DLD1 (cell line): ENCODE measurements around the gene FILIP1L.
"Not testable (repeated sequence)": the region's sequence is repeated elsewhere in the genome, so short reads cannot be mapped to it uniquely, and the experiment has no call there.

Experiments used
- in situ Hi-C: cut with HindIII; loops from 2 replicates; pipeline ENCODE4 v1.10.0; 2017; ENCODE audit warnings: low sequenced_read_pairs

Gene FILIP1L

DNA sequence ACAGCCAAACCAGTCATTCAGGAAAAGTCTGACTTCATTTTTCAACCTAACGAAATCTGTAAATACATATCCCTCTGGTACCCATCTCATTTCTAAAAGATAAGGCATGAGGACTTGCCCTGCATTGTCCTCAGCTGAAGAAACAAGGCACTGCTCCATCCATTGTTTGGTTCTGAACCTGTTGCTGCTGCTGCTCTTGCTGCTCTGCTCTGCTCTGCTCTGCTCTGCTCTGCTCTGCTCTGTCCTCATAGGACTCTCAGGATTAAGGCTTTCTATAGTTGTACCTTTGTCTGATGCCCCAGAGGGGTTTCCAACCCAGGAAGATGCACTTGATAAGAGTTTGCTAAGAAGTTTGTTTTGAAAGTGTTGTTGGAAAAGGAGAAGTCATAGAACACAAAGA is 258.4 kb downstream of the FILIP1L start:
- in situ Hi-C loops: no loop called here

DNA sequence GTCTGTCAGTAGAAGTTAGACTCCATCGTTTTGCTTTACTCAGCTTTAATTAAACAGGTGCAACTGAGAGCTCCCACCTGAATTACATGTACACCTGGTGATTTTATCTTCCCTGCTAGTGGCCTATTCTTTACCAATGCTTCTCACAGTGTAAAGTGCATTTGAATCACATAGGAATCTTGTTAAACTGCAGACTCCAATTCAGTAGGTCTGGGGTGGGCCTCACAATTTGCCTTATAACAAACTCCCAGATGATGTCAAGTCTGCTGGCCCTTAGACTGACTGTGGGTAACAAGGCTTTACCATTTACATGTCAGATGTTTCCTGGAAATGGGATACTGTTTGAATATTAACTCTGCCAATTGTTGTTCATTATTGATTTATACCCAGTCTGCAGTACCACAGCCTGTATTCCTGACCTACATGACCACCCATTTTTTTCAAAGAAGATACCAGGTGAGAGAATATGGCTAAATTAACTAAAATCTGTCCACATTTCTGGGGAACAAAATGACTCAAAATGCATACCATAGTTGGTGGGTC is 259.5 kb downstream of the FILIP1L start:
- in situ Hi-C loops: no loop called here

DNA sequence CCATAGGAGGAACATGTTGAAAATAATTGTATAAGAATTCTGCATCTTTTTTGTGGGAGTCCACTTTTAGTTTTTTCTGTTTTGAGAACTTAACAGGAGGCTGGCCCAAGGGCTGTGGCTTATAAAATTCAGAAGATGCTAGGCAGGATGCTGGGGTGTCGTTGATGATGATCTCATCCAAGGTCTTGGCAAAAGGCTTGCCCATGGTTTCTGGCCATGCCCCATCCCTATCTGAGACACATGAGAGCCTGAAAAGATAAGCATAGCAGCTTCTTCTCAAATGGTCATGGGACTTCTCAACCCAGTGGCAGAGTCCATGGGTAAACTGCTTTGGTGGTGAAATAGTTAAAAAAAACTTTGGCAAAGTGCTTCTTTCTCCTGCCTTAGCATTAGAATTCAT is 261.4 kb downstream of the FILIP1L start:
- in situ Hi-C loops: no loop called here

DNA sequence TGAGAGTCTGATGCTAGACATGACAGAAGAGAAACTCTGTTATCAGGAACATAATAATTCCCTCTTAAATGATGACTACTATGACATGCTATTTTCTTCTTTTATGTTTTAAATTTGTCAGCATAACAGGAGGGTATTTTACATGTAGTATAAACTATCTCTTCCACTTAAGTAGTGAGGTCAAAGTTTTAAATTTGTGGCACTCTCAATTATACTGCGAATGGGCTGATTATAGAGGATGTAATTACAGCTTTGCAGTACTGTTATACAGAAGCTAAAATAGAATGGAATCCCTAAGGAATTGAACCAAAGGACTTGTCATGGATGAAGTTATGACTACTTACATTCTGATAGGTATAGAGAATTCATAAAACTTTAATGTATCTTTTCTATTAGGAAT is 262.3 kb downstream of the FILIP1L start:
- in situ Hi-C loops: no loop called here

DNA sequence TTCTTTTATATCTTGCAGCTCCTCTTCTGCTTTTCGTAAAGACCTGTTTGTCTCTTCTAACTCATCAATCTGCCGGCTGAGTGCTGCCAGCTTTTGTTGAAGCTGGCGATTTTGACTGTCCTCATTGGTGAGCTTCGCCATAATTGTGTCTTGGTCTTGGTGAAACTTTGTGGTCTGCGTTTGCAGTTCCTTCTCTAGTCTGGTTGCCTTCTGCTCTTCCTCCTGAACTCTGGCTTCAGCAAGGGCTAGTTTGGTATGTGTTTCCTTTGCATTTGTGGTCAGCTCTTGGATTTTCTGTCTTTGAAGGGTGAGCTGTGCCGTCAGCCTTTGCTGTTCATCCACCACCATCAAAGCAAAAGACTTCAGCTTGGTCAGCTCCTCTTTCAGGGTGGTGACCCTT is 263.7 kb downstream of the FILIP1L start:
- in situ Hi-C loops: no loop called here

DNA sequence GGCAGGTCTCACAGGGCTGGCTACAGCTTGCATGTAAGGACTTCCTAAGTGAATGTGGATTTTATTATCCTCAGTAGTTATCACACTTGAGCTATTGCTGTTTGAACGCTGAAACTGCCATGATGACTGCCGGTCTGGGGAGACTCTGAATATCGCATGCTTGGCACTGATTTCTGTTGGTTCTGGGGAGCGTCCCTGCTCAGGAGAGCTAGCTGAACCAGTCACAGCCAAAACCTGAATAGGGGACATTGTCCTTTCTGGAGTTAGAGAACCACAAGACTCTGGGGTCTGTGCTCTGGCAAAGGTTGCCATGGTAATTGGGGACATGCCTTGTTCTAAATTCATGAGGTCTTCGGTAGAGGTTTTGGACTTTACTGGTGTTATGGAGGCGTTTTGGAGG is 265.9 kb downstream of the FILIP1L start:
- in situ Hi-C loops: no loop called here

DNA sequence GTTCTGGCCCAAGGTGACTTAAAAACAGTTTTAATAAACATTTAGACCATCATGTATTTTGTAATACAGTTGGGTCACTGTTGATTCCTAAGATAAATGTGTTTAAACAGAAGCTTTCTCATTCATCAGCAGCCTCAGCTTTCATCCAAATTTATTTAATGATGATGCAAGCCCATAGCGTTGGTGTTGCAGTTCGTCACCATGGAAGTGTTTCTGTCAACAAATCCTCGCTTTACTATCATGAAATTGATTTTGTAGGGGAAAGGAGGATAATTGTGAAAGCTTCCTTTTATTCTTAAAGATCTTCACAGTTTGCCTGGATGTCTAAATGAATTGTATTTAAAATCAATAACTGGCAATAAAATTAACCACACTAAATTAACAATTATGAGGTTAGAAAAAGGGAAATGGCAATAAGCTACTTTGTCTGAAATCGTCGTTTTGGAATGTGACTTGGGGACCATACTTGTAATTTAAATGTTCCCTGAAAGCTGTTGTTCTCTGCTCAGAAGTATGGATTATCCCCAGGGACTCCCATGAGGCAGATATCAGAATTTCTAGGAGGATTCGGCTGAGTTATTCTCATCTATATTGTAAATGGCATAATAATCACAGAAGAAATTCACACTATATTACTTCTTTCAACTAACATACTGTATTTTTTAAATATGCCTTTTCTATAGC is 267.7 kb downstream of the FILIP1L start:
- in situ Hi-C loops: no loop called here

DNA sequence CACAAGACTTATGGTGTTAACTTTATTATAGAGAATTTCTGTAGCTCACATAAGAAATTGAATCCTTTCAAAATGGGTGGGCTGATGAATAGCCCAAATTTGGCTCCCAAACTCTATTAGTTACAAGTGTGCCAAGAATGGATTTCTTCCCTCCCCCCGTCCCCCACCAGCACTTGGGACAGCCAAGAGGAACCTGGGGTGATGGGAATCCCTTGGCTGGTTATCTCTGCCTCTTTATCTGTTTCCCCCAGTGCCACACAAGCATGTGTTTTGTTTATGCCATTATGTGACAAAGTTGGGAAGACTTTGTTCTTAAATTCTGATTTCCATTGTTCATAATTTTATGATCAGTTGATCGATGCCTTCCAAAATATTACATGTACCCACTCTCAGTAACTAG is 268.3 kb downstream of the FILIP1L start:
- in situ Hi-C loops: no loop called here

DNA sequence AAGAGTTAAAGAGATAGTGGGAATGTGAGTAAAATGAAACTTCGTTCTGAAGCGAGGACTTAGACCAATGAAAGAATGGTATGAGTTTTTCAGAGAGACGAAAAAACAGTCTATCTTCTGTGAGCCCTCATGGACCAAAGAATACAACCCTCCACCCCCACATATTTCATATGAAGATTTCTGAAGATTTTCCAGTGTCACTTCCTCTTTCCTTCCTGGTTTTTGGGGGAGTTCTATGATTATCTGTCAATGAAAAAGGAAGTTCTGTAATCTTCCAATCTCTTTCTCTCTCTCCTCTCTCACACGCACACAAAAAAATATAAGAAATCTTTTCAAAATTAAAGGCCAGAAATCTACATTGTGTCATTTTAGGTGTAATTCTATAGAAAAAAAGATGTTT is 269.0 kb downstream of the FILIP1L start:
- in situ Hi-C loops: no loop called here

DNA sequence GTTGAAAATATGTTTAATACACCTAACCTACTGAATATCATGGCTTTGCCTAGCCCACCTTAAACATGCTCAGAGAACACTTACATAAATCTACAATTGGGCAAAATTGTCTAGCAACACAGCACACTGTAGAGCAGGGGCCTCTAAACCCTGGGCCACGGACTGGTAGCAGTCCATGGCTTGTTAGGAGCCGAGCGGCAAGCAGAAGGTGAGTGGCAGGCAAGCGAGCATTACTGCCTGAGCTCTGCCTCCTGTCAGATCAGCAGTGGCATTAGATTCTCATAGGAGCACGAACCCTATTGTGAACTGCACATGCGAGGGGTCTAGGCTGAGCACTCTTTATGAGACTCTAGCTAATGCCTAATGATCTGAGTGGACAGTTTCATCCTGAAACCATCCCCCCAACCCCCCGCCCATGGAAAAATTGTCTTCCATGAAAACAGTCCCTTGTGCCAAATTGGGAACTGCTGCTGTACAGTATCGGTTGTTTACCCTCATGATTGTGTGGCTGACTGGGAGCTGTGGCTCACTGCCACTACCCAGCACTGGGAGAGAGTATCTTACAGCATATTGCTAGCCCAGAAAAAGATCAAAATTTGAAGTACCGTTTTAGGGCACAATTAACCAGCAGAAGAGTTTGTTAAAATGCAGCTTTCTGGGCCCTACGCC is 270.6 kb downstream of the FILIP1L start:
- in situ Hi-C loops: no loop called here

DNA sequence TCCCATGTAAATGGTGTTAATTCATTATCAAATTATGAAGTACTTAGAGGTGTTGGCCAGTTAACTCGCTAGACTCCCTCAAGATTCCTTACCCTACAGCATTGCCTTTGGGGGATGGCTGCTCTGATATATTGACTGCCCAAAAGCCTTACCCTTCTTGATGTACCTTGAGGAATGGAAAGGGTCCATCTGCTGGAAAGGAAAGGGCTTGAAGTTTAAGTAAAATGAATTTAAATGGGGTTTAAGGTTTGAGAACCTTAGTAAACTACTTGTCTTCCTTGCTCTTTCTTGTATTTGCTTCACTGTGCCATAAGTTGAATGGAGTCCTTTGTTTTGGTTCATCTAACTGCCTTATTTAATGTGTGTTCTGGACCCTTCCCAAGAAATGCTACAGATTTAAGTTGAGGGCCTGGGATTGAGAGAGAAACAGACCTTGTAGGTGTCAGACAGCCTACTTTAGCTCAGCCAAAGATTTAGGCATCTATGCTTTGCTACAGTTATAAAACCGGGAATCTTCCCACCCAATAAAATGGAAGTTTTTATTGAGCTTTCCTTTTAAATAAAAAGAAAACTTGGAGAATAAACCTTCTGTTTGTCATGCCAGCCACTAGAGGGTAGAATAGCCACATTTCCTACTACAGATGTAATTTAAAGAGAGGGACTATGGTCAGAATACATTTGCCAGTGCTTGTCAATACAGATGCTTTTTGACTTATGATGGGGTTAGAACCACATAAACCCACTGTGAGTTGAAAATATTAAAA is 271.3 kb downstream of the FILIP1L start:
- in situ Hi-C loops: no loop called here

DNA sequence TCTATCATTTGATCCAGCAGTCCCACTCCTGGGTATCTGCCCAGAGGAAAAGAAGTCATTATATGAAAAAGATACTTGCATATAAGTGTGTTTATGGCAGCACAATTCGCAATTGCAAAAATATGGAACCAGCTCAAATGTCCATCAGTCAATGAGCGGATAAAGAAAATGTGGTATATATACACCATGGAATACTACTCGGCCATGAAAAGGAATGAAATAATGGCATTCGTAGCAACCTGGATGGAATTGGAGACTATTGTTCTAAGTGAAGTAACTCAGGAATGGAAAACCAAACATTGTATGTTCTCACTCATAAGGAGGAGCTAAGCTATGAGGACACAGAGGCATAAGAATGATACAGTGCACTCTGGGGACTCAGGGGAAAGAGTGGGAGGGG is 272.4 kb downstream of the FILIP1L start:
- in situ Hi-C loops: not testable (repeated sequence)

DNA sequence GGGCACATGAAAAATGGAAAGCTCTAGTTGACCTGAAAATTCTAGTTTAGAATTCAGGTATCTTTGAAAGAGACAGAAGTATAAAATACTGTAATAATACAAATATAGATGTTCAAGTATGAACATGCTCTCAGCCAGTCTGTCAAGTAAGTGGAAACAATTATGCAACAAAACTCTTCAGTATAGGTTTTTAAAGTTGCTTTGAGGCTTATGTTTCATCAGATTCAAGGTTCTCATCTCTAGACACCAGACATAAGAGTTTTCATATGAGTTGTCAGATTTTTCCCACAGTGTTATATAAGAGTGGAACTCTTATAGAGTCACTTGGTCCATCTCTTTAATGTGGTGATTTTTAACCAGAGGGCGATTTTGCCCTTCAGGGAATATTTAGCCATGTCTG is 274.7 kb downstream of the FILIP1L start:
- in situ Hi-C loops: no loop called here

DNA sequence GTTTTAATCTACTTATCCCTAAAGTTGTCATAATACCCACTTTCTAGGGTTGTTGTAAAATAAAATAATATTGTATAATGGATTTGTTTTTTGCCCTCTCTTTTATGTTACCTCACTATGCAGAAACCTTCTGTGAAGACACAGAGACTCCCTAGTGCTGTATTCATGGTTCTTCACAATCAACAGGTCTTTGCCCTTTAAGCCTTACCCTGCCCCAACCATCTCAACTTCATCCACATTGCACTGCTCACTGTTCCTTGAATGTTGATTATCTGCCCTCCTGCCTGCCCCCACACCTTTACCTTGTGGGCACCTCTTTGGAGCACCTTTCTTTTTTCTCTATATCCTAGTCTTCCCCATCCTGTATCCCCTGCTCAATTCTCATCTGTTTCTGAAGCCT is 275.5 kb downstream of the FILIP1L start:
- in situ Hi-C loops: no loop called here

DNA sequence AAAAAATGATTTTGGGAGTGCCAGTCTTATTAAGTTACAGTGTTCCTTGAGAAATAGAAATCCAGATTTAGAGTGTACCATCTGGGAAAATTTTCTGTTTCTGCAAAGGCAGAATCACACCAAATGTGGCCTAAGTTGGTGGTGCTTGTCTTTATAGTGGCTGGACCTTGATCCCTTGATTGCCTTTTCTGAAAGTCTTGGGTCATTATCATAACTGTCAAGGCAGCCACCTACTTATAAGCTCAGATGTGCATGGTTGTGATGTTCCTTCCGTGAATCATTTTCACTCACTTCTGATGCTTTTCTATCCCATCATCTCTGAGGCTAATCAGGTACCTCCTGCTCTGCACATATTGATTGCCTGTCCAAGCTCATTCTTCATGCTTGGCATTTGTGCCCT is 276.6 kb downstream of the FILIP1L start:
- in situ Hi-C loops: no loop called here

DNA sequence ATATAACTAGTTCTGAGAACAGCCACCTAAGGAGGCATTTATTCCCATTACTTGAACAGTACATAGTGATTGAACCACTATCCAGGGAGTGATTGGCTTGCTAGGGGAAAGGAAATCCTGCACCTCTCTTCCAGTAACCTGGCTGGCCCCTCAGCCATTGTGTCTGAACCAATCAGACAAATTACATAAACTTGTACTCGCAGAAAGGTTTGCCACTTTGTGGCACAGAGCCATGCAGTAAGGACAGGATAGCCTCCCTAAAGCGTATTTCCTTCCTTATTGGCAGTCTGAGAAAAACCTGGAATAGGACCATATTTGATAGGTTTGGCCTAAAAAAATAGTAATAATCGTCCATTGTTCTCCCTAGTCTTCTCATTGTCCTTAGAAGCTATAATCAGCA is 277.6 kb downstream of the FILIP1L start:
- in situ Hi-C loops: no loop called here

DNA sequence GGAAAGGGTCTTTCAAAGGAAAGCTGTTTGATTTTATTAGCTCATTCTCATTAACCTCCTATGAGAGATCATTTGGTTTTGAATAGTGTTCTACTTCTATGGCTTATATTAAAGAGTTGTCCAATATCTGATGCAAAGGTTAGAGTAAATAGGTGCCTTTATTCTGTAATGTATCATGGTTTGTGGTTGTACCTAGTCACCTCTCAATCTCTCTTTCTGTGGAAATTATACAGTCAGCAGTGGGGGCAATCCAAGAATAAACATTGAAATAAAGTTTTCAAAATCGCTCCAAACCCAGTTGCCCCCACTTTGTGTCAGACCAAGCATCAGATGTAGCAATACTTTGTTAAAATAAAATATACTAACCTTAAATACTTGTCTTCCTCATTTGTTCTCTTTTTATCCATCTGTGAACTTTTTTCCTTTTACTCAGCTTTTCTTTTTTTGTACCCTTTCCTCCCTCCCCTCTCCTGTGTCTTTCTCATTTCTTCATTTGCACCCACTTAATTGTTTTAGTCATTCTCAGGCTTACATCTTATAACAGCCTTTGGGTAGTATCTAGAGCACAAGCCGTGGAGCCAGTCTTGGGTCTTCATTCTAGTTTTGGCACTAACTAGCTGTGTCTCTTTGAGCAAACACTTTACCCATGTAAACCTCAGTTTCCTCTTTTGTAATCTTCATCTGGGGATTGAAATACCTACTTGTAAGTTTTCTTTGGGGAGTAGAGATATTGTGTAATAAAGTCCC is 279.9 kb downstream of the FILIP1L start:
- in situ Hi-C loops: no loop called here

DNA sequence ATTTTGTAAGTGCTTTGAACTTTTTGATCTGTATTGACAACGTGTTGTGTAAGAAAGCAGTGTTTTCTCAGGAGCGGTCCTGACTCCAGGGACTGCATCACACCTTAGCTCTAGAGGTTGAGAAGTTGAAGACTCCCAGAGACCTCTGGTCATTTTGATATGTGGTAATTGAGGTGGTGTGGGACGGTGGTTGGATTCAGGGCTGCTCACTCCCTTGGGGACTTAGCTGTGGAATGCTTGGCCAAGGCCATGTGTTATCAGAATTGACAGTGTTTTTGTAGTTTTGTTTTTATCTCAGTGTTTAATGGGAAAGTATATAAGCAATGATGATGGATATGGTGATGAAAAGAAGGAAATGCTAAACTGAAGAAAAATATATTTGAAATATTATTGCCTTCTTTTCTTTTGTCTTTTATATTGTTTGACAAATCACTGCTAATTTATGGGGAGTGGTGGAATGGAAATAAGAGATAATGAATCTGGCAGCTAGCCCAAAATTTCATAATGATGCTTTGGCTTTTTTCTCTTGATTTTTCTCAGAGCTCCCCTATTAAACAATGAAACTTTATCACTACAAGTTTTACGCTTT is 280.6 kb downstream of the FILIP1L start:
- in situ Hi-C loops: no loop called here

DNA sequence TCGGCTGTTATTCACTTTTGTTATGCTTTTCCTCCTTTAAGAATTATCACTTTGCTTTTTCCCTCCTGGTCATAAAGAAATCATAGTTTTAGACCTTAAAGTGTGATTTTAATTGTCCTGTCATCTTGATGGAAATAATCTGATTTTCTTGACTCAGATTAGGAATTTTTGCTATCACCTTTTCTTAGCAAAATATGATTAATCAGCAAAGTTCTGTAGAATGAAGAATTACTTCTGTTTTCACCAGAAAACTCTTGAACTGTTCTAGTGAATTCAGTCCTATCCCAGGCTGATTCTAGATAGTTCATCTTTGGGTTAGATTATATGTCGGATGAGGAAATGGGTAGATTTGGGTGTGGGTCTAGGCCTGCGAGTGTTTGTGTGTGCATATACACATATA is 284.5 kb downstream of the FILIP1L start:
- in situ Hi-C loops: no loop called here

DNA sequence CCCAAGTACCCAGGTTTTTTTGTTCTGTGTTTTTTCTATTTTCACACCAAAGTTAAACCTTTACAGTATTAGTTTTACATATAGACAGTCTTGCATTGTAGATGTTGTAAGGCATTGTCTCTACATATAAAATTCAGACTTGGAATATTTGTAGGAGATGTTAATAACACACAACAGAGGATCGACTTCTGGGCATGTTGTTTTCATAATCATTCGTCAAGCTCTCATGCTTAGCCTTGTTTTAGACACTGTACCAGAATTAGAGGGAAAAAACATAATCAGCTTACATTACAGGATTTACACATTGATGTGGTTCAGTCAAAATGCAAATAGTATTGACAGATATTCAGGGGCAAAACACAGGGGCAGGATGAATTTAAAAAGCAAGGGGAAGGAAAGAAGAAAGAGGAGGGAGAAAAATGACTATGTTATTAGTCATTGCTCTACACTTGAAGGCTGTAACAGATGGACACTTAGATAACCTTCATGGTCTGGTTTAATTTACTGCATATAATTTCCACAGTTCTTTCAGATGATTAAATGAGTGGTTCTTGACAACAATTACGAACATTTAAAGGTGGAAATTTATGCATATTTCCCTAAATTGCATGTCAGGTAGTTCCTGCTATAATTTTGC is 289.2 kb downstream of the FILIP1L start:
- in situ Hi-C loops: no loop called here
